ENCODE results near the gene CACYBP. TPM values are rescaled to one million over a fixed set of nuclear protein-coding genes. Genes with fewer than 3 reads are reported as not detected.

Gene CACYBP
- total and polyA plus RNA-seq, 2 of the 13 experiments (the other 11 are each of a cell fraction or from before 2014, with no cell fraction given): 18.4 to 183 TPM

DNA sequence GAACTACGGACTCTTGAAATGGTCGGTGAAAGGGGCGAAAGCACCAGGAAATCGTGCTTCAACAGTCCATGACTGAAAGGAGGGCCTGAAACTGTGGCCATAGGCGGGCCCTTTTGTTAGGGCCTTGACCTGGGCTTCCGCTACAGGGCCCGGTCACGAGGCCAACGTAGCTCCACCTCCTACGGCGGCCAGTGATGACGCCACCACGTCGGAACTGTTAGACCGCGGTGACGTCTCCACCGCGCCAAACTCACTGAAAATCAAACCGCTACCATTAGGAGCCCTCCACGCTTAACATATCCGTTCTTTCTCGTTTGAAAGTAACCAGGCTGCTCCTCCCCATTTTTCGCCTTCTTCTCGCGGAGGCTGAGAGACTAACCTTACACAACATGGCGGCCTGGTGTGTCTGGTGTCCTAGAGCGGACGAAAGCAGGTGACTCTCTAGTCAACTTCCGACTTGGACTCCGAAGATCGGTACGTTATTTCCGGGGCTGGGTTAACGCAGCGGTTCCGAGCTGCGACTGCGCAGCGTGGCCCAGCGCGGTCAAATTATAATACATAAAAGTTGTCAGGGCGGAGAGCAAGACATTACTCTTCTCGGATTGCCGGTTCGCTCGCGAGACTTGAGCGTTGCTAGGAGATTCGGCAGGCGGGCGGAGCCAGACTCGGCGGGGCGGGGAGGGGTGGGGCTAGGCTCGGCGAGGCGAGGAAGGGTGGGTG is 371 bp upstream of the CACYBP start (continued):
- TF ChIP-seq, protein P1, sequence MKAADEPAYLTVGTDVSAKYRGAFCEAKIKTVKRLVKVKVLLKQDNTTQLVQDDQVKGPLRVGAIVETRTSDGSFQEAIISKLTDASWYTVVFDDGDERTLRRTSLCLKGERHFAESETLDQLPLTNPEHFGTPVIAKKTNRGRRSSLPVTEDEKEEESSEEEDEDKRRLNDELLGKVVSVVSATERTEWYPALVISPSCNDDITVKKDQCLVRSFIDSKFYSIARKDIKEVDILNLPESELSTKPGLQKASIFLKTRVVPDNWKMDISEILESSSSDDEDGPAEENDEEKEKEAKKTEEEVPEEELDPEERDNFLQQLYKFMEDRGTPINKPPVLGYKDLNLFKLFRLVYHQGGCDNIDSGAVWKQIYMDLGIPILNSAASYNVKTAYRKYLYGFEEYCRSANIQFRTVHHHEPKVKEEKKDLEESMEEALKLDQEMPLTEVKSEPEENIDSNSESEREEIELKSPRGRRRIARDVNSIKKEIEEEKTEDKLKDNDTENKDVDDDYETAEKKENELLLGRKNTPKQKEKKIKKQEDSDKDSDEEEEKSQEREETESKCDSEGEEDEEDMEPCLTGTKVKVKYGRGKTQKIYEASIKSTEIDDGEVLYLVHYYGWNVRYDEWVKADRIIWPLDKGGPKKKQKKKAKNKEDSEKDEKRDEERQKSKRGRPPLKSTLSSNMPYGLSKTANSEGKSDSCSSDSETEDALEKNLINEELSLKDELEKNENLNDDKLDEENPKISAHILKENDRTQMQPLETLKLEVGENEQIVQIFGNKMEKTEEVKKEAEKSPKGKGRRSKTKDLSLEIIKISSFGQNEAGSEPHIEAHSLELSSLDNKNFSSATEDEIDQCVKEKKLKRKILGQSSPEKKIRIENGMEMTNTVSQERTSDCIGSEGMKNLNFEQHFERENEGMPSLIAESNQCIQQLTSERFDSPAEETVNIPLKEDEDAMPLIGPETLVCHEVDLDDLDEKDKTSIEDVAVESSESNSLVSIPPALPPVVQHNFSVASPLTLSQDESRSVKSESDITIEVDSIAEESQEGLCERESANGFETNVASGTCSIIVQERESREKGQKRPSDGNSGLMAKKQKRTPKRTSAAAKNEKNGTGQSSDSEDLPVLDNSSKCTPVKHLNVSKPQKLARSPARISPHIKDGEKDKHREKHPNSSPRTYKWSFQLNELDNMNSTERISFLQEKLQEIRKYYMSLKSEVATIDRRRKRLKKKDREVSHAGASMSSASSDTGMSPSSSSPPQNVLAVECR (CRISPR knock-in tag; IDR thresholded peaks at IDR 0.05; ENCODE audit: borderline replicate concordance): peak; percentile 71
- TF ChIP-seq THAP11 (CRISPR knock-in tag; IDR thresholded peaks at IDR 0.05) (peak; percentile 96), ZBTB20 (CRISPR knock-in tag; IDR thresholded peaks at IDR 0.05; ENCODE audit: borderline replicate concordance, low read depth) (no peak; the same call in 1 of the 2 replicates), GATAD2A (CRISPR knock-in tag; IDR thresholded peaks at IDR 0.05) (peak; percentile 59), NCOA2 (CRISPR knock-in tag; IDR thresholded peaks at IDR 0.05) (no peak; the same call in 1 of the 2 replicates), YY1 (IDR thresholded peaks at IDR 0.05; ENCODE audit: insufficient read depth, insufficient replicate concordance, low read depth, low read length) (peak; percentile 94), ZNF317 (CRISPR knock-in tag; IDR thresholded peaks at IDR 0.05) (peak; percentile 87), ZSCAN9 (CRISPR knock-in tag; IDR thresholded peaks at IDR 0.05; ENCODE audit: borderline replicate concordance) (peak; percentile 86), ZSCAN25 (CRISPR knock-in tag; IDR thresholded peaks at IDR 0.05) (peak; percentile 47; the same call in 1 of the 2 replicates)
- TF ChIP-seq, protein P2, sequence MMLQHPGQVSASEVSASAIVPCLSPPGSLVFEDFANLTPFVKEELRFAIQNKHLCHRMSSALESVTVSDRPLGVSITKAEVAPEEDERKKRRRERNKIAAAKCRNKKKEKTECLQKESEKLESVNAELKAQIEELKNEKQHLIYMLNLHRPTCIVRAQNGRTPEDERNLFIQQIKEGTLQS (CRISPR knock-in tag; IDR thresholded peaks at IDR 0.05): peak; percentile 72; the same call in 1 of the 2 replicates
- TF ChIP-seq, protein P3, sequence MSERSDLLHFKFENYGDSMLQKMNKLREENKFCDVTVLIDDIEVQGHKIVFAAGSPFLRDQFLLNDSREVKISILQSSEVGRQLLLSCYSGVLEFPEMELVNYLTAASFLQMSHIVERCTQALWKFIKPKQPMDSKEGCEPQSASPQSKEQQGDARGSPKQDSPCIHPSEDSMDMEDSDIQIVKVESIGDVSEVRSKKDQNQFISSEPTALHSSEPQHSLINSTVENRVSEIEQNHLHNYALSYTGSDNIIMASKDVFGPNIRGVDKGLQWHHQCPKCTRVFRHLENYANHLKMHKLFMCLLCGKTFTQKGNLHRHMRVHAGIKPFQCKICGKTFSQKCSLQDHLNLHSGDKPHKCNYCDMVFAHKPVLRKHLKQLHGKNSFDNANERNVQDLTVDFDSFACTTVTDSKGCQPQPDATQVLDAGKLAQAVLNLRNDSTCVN (CRISPR knock-in tag; IDR thresholded peaks at IDR 0.05; ENCODE audit: borderline replicate concordance): peak; percentile 59; the same call in 1 of the 2 replicates
- TF ChIP-seq, protein P4, sequence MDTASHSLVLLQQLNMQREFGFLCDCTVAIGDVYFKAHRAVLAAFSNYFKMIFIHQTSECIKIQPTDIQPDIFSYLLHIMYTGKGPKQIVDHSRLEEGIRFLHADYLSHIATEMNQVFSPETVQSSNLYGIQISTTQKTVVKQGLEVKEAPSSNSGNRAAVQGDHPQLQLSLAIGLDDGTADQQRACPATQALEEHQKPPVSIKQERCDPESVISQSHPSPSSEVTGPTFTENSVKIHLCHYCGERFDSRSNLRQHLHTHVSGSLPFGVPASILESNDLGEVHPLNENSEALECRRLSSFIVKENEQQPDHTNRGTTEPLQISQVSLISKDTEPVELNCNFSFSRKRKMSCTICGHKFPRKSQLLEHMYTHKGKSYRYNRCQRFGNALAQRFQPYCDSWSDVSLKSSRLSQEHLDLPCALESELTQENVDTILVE (CRISPR knock-in tag; IDR thresholded peaks at IDR 0.05): peak; percentile 92
- TF ChIP-seq, protein P5, sequence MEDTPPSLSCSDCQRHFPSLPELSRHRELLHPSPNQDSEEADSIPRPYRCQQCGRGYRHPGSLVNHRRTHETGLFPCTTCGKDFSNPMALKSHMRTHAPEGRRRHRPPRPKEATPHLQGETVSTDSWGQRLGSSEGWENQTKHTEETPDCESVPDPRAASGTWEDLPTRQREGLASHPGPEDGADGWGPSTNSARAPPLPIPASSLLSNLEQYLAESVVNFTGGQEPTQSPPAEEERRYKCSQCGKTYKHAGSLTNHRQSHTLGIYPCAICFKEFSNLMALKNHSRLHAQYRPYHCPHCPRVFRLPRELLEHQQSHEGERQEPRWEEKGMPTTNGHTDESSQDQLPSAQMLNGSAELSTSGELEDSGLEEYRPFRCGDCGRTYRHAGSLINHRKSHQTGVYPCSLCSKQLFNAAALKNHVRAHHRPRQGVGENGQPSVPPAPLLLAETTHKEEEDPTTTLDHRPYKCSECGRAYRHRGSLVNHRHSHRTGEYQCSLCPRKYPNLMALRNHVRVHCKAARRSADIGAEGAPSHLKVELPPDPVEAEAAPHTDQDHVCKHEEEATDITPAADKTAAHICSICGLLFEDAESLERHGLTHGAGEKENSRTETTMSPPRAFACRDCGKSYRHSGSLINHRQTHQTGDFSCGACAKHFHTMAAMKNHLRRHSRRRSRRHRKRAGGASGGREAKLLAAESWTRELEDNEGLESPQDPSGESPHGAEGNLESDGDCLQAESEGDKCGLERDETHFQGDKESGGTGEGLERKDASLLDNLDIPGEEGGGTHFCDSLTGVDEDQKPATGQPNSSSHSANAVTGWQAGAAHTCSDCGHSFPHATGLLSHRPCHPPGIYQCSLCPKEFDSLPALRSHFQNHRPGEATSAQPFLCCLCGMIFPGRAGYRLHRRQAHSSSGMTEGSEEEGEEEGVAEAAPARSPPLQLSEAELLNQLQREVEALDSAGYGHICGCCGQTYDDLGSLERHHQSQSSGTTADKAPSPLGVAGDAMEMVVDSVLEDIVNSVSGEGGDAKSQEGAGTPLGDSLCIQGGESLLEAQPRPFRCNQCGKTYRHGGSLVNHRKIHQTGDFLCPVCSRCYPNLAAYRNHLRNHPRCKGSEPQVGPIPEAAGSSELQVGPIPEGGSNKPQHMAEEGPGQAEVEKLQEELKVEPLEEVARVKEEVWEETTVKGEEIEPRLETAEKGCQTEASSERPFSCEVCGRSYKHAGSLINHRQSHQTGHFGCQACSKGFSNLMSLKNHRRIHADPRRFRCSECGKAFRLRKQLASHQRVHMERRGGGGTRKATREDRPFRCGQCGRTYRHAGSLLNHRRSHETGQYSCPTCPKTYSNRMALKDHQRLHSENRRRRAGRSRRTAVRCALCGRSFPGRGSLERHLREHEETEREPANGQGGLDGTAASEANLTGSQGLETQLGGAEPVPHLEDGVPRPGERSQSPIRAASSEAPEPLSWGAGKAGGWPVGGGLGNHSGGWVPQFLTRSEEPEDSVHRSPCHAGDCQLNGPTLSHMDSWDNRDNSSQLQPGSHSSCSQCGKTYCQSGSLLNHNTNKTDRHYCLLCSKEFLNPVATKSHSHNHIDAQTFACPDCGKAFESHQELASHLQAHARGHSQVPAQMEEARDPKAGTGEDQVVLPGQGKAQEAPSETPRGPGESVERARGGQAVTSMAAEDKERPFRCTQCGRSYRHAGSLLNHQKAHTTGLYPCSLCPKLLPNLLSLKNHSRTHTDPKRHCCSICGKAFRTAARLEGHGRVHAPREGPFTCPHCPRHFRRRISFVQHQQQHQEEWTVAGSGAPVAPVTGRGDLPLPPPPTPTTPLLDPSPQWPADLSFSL (CRISPR knock-in tag; IDR thresholded peaks at IDR 0.05): no peak

All from HepG2 (cell line).